ENCODE results near the gene HELT.
A peak's percentile ranks its signal among the peaks of the same experiment; 100 is the strongest.
"Not testable (repeated sequence)": the region's sequence is repeated elsewhere in the genome, so short reads cannot be mapped to it uniquely, and the experiment has no call there.

Gene HELT

DNA sequence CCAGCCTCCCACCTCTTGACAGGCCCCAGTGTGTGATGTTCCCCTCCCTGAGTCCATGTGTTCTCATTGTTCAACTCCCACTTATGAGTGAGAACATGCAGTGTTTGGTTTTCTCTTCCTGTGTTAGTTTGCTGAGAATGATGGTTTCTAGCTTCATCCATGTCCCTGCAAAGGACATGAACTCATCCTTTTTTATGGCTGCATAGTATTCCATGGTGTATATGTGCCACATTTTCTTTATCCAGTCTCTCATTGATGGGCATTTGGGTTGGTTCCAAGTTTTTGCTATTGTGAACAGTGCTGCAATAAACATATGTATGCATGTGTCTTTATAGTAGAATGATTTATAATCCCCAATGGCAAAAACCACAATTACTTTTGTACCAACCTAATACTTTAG, 20.6 kb upstream of the HELT start:
- H3K27ac ChIP-seq (ENCODE audit: low read depth in 2 of 2, low read length in 2 of 2); H3K9me3 ChIP-seq (ENCODE audit: control insufficient read depth in 2 of 2, low read length in 2 of 2); H3K27me3 ChIP-seq (ENCODE audit: control insufficient read depth in 2 of 2, insufficient read depth in 2 of 2, low read length in 2 of 2); H3K4me1 ChIP-seq (ENCODE audit: control insufficient read depth in 2 of 2, insufficient read depth in 2 of 2, low read length in 2 of 2); H3K9ac ChIP-seq (ENCODE audit: low read depth in 1 of 2, low read length in 2 of 2); H3K36me3 ChIP-seq (ENCODE audit: control insufficient read depth in 2 of 2, insufficient read depth in 2 of 2, low read length in 2 of 2); H3K4me3 ChIP-seq (ENCODE audit: low read length in 2 of 2): not testable (repeated sequence)

DNA sequence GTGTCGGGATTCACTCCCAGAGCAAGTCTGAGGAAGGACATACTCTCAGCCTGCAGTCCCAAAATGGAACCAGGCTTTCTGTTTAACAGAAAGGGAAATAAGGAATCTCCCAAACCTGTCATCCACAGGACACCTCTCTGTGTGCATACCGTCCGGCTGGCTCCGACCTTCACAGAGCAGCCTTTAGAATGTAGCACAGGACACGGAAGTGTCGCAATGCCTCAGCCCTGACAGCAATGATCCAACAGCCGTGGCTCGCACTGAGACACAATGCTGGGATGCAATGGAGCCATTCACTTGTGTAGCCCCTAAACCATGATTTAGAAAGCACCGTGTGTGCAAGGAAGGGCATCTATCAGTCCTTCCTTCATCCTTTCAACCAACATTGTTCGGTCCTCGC, 15.5 kb upstream of the HELT start:
- H3K4me1 ChIP-seq (ENCODE audit: control insufficient read depth in 2 of 2, insufficient read depth in 2 of 2, low read length in 2 of 2): peaks cover 5 to 10% of the 10 kb centered on the region in 2 donors
- H3K4me3 ChIP-seq (ENCODE audit: low read length in 2 of 2): no peak overlapping the region
- H3K9me3 ChIP-seq (ENCODE audit: control insufficient read depth in 2 of 2, low read length in 2 of 2): no peaks in the 10 kb centered on the region
- H3K27me3 ChIP-seq (ENCODE audit: control insufficient read depth in 2 of 2, insufficient read depth in 2 of 2, low read length in 2 of 2): peaks cover 0 to 2% of the 10 kb centered on the region in 2 donors
- no peaks in the 10 kb centered on the region for H3K36me3 ChIP-seq (ENCODE audit: control insufficient read depth in 2 of 2, insufficient read depth in 2 of 2, low read length in 2 of 2)
- H3K9ac ChIP-seq (ENCODE audit: low read depth in 1 of 2, low read length in 2 of 2): no peak overlapping the region
- H3K27ac ChIP-seq (ENCODE audit: low read depth in 2 of 2, low read length in 2 of 2): no peak overlapping the region

DNA sequence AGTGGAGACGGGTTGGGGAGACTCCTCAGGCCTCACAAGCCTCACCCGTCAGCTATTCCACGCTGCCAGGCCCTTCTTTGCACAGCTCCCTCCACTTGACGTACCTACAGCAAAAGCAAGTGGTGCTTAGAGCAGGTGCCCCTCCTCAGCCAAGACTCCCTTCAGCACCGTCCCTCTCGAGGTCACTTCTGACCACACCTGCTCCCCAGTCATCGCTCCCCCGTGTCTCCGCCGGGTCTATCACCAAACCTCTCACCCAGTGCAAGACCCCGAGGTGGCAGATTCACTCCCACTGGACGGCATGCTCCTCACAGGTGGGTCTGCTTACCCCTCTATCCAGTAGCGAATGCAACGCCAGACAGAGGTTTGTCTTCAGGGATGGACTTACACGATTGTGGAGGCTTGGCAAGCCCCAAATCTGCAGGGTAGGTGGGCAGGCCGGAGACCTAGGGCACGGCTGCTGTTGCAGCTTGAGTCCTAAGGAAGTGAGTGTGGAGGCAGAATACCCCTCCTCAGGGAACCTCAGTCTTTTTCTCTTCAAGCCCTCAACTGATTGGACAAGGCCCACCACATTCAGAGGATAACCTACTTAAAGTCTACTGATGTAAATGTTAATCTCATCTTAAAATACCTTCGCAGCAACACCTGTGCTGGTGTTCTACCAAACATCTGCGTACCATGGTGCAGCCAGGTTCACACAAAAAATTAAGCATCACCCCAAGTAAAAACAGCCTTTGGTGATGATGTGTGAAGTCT, 14.5 kb upstream of the HELT start:
- peaks cover under 1 to 2% of the 10 kb centered on the region in 2 donors for H3K27me3 ChIP-seq (ENCODE audit: control insufficient read depth in 2 of 2, insufficient read depth in 2 of 2, low read length in 2 of 2)
- H3K4me3 ChIP-seq (ENCODE audit: low read length in 2 of 2): no peak overlapping the region
- no peak overlapping the region for H3K27ac ChIP-seq (ENCODE audit: low read depth in 2 of 2, low read length in 2 of 2)
- H3K9ac ChIP-seq (ENCODE audit: low read depth in 1 of 2, low read length in 2 of 2): no peak overlapping the region
- no peaks in the 10 kb centered on the region for H3K9me3 ChIP-seq (ENCODE audit: control insufficient read depth in 2 of 2, low read length in 2 of 2)
- H3K4me1 ChIP-seq (ENCODE audit: control insufficient read depth in 2 of 2, insufficient read depth in 2 of 2, low read length in 2 of 2): peaks cover 5 to 10% of the 10 kb centered on the region in 2 donors
- H3K36me3 ChIP-seq (ENCODE audit: control insufficient read depth in 2 of 2, insufficient read depth in 2 of 2, low read length in 2 of 2): no peaks in the 10 kb centered on the region

DNA sequence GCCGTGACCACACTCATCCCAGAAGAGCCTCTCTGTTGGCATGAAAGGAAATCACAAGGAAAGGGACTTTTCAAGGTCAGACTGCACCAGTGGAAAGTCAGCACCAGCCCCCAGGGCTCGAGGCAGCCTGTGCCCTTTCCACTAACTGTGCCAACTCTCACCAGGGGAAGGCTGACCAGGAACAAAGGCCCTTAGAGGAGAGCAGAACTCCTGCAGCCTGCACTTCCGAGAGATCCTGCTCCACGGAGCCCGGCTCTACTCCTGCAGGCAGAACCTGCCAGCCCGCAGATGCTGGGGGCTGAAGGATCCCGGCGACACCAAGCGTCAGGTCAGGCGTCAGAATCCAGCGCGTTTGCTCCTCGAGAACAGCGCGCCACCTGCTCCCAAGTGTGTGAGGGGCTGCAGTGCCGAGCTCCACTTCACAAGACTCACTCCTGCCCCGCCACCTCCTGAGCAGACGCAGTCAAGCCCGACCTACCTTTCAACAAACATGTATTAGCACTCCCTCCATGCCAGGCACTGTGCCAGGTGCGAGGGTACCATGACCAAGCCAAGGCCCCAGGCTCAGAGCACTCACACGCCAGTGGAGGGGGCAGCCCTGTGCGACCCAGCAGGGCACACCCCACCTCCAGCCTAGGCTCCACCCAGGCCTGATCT, 13.6 kb upstream of the HELT start:
- Histone ChIP-seq H3K27ac (ENCODE audit: low read depth in 2 of 2, low read length in 2 of 2) (no peak overlapping the region), H3K4me3 (ENCODE audit: low read length in 2 of 2) (peak overlapping the region; percentile 38 to 61), H3K9ac (ENCODE audit: low read depth in 1 of 2, low read length in 2 of 2) (peak overlapping the region in 1 of 2 donors; percentile 54), H3K27me3 (ENCODE audit: control insufficient read depth in 2 of 2, insufficient read depth in 2 of 2, low read length in 2 of 2) (peaks cover 5 to 10% of the 10 kb centered on the region in 2 donors), H3K4me1 (ENCODE audit: control insufficient read depth in 2 of 2, insufficient read depth in 2 of 2, low read length in 2 of 2) (peaks cover 5 to 10% of the 10 kb centered on the region in 2 donors), H3K9me3 (ENCODE audit: control insufficient read depth in 2 of 2, low read length in 2 of 2) (no peaks in the 10 kb centered on the region), H3K36me3 (ENCODE audit: control insufficient read depth in 2 of 2, insufficient read depth in 2 of 2, low read length in 2 of 2) (no peaks in the 10 kb centered on the region)

DNA sequence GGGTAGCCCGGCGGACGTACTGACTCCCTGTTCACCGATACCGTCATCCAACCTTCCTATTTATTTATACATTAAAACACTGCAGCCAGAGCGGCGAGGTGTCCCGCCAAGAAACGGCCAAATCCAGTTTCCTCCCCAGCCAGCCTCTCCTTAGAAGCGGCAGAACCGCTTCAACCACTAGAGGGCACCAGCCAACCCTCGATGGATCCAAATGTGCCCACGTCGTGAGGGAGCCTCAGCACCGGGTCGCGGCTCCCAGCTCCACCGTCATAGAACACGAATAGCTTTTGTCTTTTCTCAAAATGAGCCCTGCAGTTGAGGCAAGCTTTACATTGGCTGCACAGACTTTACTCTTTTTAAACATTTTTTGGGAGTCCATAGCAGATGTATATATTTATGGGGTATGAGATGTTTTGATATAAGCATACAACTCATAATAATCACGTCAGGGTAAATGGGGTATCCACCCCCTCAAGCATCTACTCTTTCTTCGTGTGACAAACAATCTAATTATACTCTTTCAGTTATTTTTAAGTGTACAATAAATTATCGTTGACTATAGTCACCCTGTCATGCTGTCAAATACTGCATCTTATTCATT, 13.0 kb upstream of the HELT start:
- peaks cover 5 to 10% of the 10 kb centered on the region in 2 donors for H3K4me1 ChIP-seq (ENCODE audit: control insufficient read depth in 2 of 2, insufficient read depth in 2 of 2, low read length in 2 of 2)
- H3K4me3 ChIP-seq (ENCODE audit: low read length in 2 of 2): peak overlapping the region; percentile 38 to 61
- no peaks in the 10 kb centered on the region for H3K9me3 ChIP-seq (ENCODE audit: control insufficient read depth in 2 of 2, low read length in 2 of 2)
- H3K9ac ChIP-seq (ENCODE audit: low read depth in 1 of 2, low read length in 2 of 2): peak overlapping the region in 1 of 2 donors; percentile 54
- no peaks in the 10 kb centered on the region for H3K36me3 ChIP-seq (ENCODE audit: control insufficient read depth in 2 of 2, insufficient read depth in 2 of 2, low read length in 2 of 2)
- no peak overlapping the region for H3K27ac ChIP-seq (ENCODE audit: low read depth in 2 of 2, low read length in 2 of 2)
- H3K27me3 ChIP-seq (ENCODE audit: control insufficient read depth in 2 of 2, insufficient read depth in 2 of 2, low read length in 2 of 2): peaks cover 5 to 14% of the 10 kb centered on the region in 2 donors

DNA sequence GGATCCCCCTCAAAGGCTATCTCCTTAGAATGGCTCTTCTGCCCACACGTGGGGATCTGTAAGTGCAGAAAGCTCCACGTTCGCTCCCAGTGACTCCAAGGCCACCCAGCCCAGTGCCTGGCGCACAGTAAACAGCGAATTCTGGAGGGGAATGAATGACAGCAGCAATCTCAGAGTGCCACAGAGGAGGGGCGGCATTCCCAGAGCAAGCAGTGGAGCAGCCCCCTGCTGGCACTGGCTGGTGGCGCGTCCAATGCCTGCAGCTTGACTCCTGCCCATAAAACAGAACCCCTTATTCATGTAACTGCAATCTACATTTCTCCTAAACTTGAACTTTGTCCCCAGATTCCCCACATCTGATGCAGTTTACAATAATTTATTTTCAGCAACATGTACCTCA, 6.9 kb upstream of the HELT start:
- peaks cover 49 to 50% of the 10 kb centered on the region in 2 donors for H3K27me3 ChIP-seq (ENCODE audit: control insufficient read depth in 2 of 2, insufficient read depth in 2 of 2, low read length in 2 of 2)
- H3K27ac ChIP-seq (ENCODE audit: low read depth in 2 of 2, low read length in 2 of 2): no peak overlapping the region

DNA sequence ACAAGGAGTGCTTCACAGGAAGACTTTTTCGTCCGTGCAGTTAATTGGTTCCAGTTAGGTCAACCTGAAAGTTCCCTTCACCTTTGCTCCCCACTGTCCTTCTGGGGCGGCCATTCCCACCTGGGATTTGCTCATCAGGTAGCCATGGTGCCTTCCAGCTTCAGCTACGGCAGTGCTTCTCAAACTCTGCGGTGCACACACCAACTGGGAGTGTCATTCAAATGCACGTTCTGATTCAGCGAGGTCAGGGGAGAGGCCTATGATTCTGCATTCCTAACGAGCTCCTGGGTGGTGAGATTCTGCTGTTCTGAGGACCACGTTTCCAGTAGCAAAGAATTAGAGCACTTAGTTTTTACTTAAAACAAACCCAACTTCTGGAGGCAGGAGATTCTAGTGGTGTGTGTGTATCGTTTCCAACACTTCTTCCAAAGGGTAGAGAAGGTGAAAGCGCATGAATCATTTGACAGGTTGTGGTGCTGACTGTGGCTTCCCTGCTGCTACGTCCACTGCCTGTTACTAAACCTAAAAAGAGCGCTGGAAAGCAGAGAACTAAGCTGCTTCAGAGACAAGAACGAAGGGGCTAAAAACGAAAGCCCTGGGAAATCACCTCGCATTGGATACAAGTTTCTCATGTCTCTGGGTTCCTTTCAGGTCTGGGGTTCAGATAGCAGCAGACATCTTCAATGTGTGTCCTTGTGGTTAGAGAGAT, 4.7 kb upstream of the HELT start:
- Histone ChIP-seq H3K9me3 (ENCODE audit: control insufficient read depth in 2 of 2, low read length in 2 of 2) (no peaks in the 10 kb centered on the region), H3K4me1 (ENCODE audit: control insufficient read depth in 2 of 2, insufficient read depth in 2 of 2, low read length in 2 of 2) (no peaks in the 10 kb centered on the region), H3K4me3 (ENCODE audit: low read length in 2 of 2) (no peak overlapping the region), H3K9ac (ENCODE audit: low read depth in 1 of 2, low read length in 2 of 2) (no peak overlapping the region), H3K36me3 (ENCODE audit: control insufficient read depth in 2 of 2, insufficient read depth in 2 of 2, low read length in 2 of 2) (no peaks in the 10 kb centered on the region), H3K27ac (ENCODE audit: low read depth in 2 of 2, low read length in 2 of 2) (no peak overlapping the region), H3K27me3 (ENCODE audit: control insufficient read depth in 2 of 2, insufficient read depth in 2 of 2, low read length in 2 of 2) (peaks cover 54 to 62% of the 10 kb centered on the region in 2 donors)

More for the DNA sequence above, 6.9 kb upstream of the HELT start:
- no peaks in the 10 kb centered on the region for H3K9me3 ChIP-seq (ENCODE audit: control insufficient read depth in 2 of 2, low read length in 2 of 2)
- no peaks in the 10 kb centered on the region for H3K36me3 ChIP-seq (ENCODE audit: control insufficient read depth in 2 of 2, insufficient read depth in 2 of 2, low read length in 2 of 2)
- no peaks in the 10 kb centered on the region for H3K4me1 ChIP-seq (ENCODE audit: control insufficient read depth in 2 of 2, insufficient read depth in 2 of 2, low read length in 2 of 2)
- no peak overlapping the region for H3K4me3 ChIP-seq (ENCODE audit: low read length in 2 of 2)
- H3K9ac ChIP-seq (ENCODE audit: low read depth in 1 of 2, low read length in 2 of 2): no peak overlapping the region

DNA sequence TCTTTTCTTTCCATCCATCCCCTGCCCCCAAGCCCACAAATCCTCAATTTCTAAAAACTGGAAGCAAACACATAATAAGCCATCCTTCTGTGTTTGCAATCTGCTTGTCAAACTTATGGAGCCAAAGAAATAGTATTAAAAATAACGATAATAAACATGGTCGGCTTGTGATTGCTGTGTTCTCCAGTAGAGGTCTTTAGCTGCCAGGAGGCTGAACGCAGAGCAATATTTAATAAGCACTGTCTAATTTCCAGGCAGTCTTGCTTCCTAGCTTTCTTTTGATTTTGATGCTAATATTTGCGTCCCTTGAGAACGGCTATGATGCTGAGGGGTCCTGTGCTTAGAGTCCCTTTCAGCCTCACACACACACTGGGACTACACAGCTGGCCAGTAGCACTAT, 3.2 kb upstream of the HELT start:
- no peak overlapping the region for H3K27ac ChIP-seq (ENCODE audit: low read depth in 2 of 2, low read length in 2 of 2)
- H3K27me3 ChIP-seq (ENCODE audit: control insufficient read depth in 2 of 2, insufficient read depth in 2 of 2, low read length in 2 of 2): peaks cover 44 to 72% of the 10 kb centered on the region in 2 donors
- H3K9me3 ChIP-seq (ENCODE audit: control insufficient read depth in 2 of 2, low read length in 2 of 2): no peaks in the 10 kb centered on the region
- no peak overlapping the region for H3K4me3 ChIP-seq (ENCODE audit: low read length in 2 of 2)
- no peaks in the 10 kb centered on the region for H3K36me3 ChIP-seq (ENCODE audit: control insufficient read depth in 2 of 2, insufficient read depth in 2 of 2, low read length in 2 of 2)
- H3K9ac ChIP-seq (ENCODE audit: low read depth in 1 of 2, low read length in 2 of 2): no peak overlapping the region
- no peaks in the 10 kb centered on the region for H3K4me1 ChIP-seq (ENCODE audit: control insufficient read depth in 2 of 2, insufficient read depth in 2 of 2, low read length in 2 of 2)

DNA sequence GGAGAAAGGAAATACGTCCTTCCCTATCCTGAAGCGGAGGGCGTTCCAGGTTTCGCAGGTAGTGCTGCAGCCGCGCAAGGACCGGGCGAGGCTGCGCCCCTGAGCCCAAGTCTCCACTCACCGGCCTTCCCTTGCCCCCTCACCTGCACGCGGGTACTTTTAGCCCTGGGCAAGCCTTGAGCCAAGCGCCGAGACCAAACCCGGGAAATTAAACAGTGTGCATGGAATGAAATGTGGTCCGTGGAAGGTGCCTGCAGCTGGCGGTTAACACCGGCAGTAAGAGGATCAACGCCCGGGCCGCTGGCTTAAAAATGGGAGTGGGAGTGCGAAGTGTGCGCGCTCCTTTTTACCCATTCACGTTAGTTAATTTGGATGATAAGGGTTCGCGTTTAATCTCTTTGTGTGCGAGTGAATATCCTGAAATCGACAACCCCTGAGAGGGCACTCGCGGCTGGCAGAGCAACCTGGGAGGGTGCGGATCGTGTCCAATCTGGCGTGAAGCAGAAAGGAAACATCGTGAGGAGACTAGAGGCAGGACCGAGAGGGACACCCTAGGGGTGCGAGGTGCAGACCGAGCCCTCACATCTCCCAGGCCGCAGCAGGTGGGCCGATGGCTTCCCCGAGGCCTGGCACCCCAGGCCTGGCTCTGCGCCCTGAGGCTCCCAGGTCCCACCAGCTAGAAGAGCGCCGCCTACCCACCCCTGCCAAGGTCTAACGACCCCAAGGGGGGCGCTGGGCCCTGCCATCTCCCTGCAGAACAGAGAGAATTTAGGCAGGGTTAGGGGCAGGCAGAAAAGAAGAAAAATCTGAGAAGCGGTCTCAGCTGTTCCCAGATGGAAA, 2.0 kb upstream of the HELT start:
- Histone ChIP-seq H3K9ac (ENCODE audit: low read depth in 1 of 2, low read length in 2 of 2) (no peak overlapping the region), H3K27me3 (ENCODE audit: control insufficient read depth in 2 of 2, insufficient read depth in 2 of 2, low read length in 2 of 2) (peaks cover 43 to 80% of the 10 kb centered on the region in 2 donors), H3K4me1 (ENCODE audit: control insufficient read depth in 2 of 2, insufficient read depth in 2 of 2, low read length in 2 of 2) (no peaks in the 10 kb centered on the region), H3K4me3 (ENCODE audit: low read length in 2 of 2) (no peak overlapping the region), H3K9me3 (ENCODE audit: control insufficient read depth in 2 of 2, low read length in 2 of 2) (no peaks in the 10 kb centered on the region), H3K36me3 (ENCODE audit: control insufficient read depth in 2 of 2, insufficient read depth in 2 of 2, low read length in 2 of 2) (no peaks in the 10 kb centered on the region), H3K27ac (ENCODE audit: low read depth in 2 of 2, low read length in 2 of 2) (no peak overlapping the region)
